ENCODE data around the gene TMEM236.

DNA sequence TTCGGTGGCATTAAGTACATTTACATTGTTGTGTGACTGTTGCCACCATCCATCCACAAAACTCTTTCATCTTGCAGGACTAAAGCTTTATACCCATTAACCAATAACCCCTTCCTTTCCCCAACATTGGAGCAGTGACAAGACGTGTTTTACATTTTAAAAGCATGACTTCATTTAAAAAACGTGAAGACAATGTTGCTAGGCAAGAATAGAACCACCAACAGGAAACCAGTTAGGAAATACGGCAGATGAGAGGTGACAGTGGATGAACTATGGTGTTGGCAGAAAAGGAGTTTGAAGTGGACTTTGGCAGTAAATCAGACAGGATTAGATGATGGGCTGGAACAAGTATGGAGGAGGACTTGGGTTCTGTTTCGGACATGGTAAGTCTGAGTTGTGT is 17.0 kb downstream of the TMEM236 start:
- TF ChIP-seq EZH2 (IDR thresholded peaks at IDR 0.05; ENCODE audit: low read depth), result no peak
- TF ChIP-seq, protein P1, sequence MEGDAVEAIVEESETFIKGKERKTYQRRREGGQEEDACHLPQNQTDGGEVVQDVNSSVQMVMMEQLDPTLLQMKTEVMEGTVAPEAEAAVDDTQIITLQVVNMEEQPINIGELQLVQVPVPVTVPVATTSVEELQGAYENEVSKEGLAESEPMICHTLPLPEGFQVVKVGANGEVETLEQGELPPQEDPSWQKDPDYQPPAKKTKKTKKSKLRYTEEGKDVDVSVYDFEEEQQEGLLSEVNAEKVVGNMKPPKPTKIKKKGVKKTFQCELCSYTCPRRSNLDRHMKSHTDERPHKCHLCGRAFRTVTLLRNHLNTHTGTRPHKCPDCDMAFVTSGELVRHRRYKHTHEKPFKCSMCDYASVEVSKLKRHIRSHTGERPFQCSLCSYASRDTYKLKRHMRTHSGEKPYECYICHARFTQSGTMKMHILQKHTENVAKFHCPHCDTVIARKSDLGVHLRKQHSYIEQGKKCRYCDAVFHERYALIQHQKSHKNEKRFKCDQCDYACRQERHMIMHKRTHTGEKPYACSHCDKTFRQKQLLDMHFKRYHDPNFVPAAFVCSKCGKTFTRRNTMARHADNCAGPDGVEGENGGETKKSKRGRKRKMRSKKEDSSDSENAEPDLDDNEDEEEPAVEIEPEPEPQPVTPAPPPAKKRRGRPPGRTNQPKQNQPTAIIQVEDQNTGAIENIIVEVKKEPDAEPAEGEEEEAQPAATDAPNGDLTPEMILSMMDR (conservative IDR thresholded peaks at IDR 0.05), result no peak

All from PC-9 (cell line).